Stimulated activated CD4-positive, alpha-beta T cell treated with anti-CD3 and anti-CD28 coated beads, Interleukin-12 subunit alpha, Interleukin-12 subunit beta, amount 100 ng/mL, for 4 hours (primary cell): ENCODE measurements around the gene PNMA1.

Source experiments
- DNase-seq: peaks from one replicate; pipeline ENCODE4 v3.0.0-alpha.2; 2020

PNMA1 gene

DNA sequence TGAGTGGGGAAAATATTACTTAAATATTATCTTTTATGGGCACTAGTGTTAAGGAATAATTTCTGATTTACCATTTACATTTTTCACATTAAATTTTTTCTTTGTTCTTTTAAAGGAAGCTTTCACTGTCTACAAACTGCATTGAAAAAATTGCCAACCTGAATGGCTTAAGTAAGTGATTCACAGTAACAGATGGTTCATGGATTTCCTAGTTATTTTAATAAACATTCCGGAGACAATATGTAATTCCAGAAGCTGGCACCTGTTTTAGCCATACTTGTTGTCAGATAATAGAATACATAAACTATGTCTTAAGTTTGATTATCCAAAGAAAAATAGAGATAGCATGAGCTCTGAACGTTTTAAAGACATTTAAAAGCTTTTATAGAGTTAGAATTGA is 52.3 kb downstream of the PNMA1 start:
- DNase-seq: no peak
